ENCODE data around the gene KIFBP.
"Not testable (repeated sequence)": the region's sequence is repeated elsewhere in the genome, so short reads cannot be mapped to it uniquely, and the experiment has no call there.

KIFBP gene

GRCh38 chr10:68981074-68981473 is 7.5 kb upstream of the KIFBP start:
- in situ Hi-C loops (cut with HindIII; ENCODE audit: low pct_unique_long_range_greater_than_20kb, low sequenced_read_pairs) = no loop called here
- DNase-seq (ENCODE audit: low read depth in 1 of 2, low spot score in 1 of 2) = peak in 1 of 2 experiments; percentile 37

GRCh38 chr10:68982389-68982788 is 6.2 kb upstream of the KIFBP start:
- in situ Hi-C loops (cut with HindIII; ENCODE audit: low pct_unique_long_range_greater_than_20kb, low sequenced_read_pairs) = no loop called here
- no peak for DNase-seq (ENCODE audit: low read depth in 1 of 2, low spot score in 1 of 2)

More at GRCh38 chr10:68981074-68981473, 7.5 kb upstream of the KIFBP start:
- no peak for TF ChIP-seq JUND (IDR thresholded peaks at IDR 0.05; ENCODE audit: low read depth)

GRCh38 chr10:68987611-68988010 is 992 bp upstream of the KIFBP start:
- no peak for TF ChIP-seq JUND (IDR thresholded peaks at IDR 0.05; ENCODE audit: low read depth)
- in situ Hi-C loops (cut with HindIII; ENCODE audit: low pct_unique_long_range_greater_than_20kb, low sequenced_read_pairs) = no loop called here
- peak in 1 of 2 experiments; percentile 60 for DNase-seq (ENCODE audit: low read depth in 1 of 2, low spot score in 1 of 2)

More at GRCh38 chr10:68982389-68982788, 6.2 kb upstream of the KIFBP start:
- TF ChIP-seq JUND (IDR thresholded peaks at IDR 0.05; ENCODE audit: low read depth) = no peak

- in situ Hi-C loops (cut with HindIII; ENCODE audit: low pct_unique_long_range_greater_than_20kb, low sequenced_read_pairs) = no loop called here
- no peak for DNase-seq (ENCODE audit: low read depth in 1 of 2, low spot score in 1 of 2)
- TF ChIP-seq JUND (IDR thresholded peaks at IDR 0.05; ENCODE audit: low read depth) = no peak
These were observed 851 bp downstream of the KIFBP start for GRCh38 chr10:68989317-68989990.

GRCh38 chr10:68992636-68993440 is 4.2 kb downstream of the KIFBP start:
- DNase-seq (ENCODE audit: low read depth in 1 of 2, low spot score in 1 of 2) = peak in 1 of 2 experiments; percentile 14
- in situ Hi-C loops (cut with HindIII; ENCODE audit: low pct_unique_long_range_greater_than_20kb, low sequenced_read_pairs) = no loop called here
- no peak for TF ChIP-seq JUND (IDR thresholded peaks at IDR 0.05; ENCODE audit: low read depth)

- no peak for TF ChIP-seq JUND (IDR thresholded peaks at IDR 0.05; ENCODE audit: low read depth)
- DNase-seq (ENCODE audit: low read depth in 1 of 2, low spot score in 1 of 2) = no peak
- in situ Hi-C loops (cut with HindIII; ENCODE audit: low pct_unique_long_range_greater_than_20kb, low sequenced_read_pairs) = no loop called here
These were observed 8.6 kb downstream of the KIFBP start for GRCh38 chr10:68997211-68997610.

- TF ChIP-seq JUND (IDR thresholded peaks at IDR 0.05; ENCODE audit: low read depth) = no peak
- in situ Hi-C loops (cut with HindIII; ENCODE audit: low pct_unique_long_range_greater_than_20kb, low sequenced_read_pairs) = no loop called here
These were observed 16.2 kb downstream of the KIFBP start for GRCh38 chr10:69004821-69005220.

GRCh38 chr10:69005704-69006485 is 17.3 kb downstream of the KIFBP start:
- in situ Hi-C loops (cut with HindIII; ENCODE audit: low pct_unique_long_range_greater_than_20kb, low sequenced_read_pairs) = no loop called here
- TF ChIP-seq JUND (IDR thresholded peaks at IDR 0.05; ENCODE audit: low read depth) = no peak
- DNase-seq (ENCODE audit: low read depth in 1 of 2, low spot score in 1 of 2) = no peak

More at GRCh38 chr10:69004821-69005220, 16.2 kb downstream of the KIFBP start:
- peak; percentile 28 to 65 for DNase-seq (ENCODE audit: low read depth in 1 of 2, low spot score in 1 of 2)

GRCh38 chr10:69007260-69007659 is 18.7 kb downstream of the KIFBP start:
- TF ChIP-seq JUND (IDR thresholded peaks at IDR 0.05; ENCODE audit: low read depth) = no peak
- in situ Hi-C loops (cut with HindIII; ENCODE audit: low pct_unique_long_range_greater_than_20kb, low sequenced_read_pairs) = no loop called here
- DNase-seq (ENCODE audit: low read depth in 1 of 2, low spot score in 1 of 2) = peak in 1 of 2 experiments; percentile 12

GRCh38 chr10:69009360-69009759 is 20.8 kb downstream of the KIFBP start:
- no peak for DNase-seq (ENCODE audit: low read depth in 1 of 2, low spot score in 1 of 2)
- in situ Hi-C loops (cut with HindIII; ENCODE audit: low pct_unique_long_range_greater_than_20kb, low sequenced_read_pairs) = no loop called here
- no peak for TF ChIP-seq JUND (IDR thresholded peaks at IDR 0.05; ENCODE audit: low read depth)

GRCh38 chr10:69010151-69010640 is 21.6 kb downstream of the KIFBP start:
- TF ChIP-seq JUND (IDR thresholded peaks at IDR 0.05; ENCODE audit: low read depth) = no peak
- in situ Hi-C loops (cut with HindIII; ENCODE audit: low pct_unique_long_range_greater_than_20kb, low sequenced_read_pairs) = no loop called here
- DNase-seq (ENCODE audit: low read depth in 1 of 2, low spot score in 1 of 2) = no peak

- in situ Hi-C loops (cut with HindIII; ENCODE audit: low pct_unique_long_range_greater_than_20kb, low sequenced_read_pairs); DNase-seq (ENCODE audit: low read depth in 1 of 2, low spot score in 1 of 2): not testable (repeated sequence)
These were observed 24.2 kb downstream of the KIFBP start for GRCh38 chr10:69012778-69013177.

Measured in T47D (cell line).